HCT116 (cell line): ENCODE data around the gene COPE.

Source experiments
- ATF3 ChIP-seq: IDR thresholded peaks from 2 replicates; pipeline ENCODE4 v1.6.1; 2012
- EGR1 ChIP-seq: IDR thresholded peaks from 2 replicates; pipeline ENCODE4 v1.6.1; 2012; ENCODE audit warnings: low read depth
- EZH2 ChIP-seq: fragments of 200-600 bp; sonication (generic); IDR thresholded peaks from 2 replicates; pipeline ENCODE4 v1.6.1; 2017; ENCODE audit warnings: antibody characterized with exemption, mixed run types
- EZH2phosphoT487 ChIP-seq: fragments of 200-600 bp; IDR thresholded peaks from 2 replicates; pipeline ENCODE4 v1.6.1; 2018; ENCODE audit warnings: antibody characterized with exemption, borderline replicate concordance
- FOSL1 ChIP-seq: IDR thresholded peaks from 2 replicates; pipeline ENCODE4 v1.6.1; 2012; ENCODE audit warnings: low read depth
- POLR2AphosphoS5 ChIP-seq: IDR thresholded peaks from 2 replicates; pipeline ENCODE4 v1.6.1; 2011; ENCODE audit warnings: mild to moderate bottlenecking, low read depth, low read length, moderate library complexity
- REST ChIP-seq: IDR thresholded peaks from 2 replicates; pipeline ENCODE4 v1.6.1; 2012; ENCODE audit warnings: low read depth
- SIN3A ChIP-seq: IDR thresholded peaks from 2 replicates; pipeline ENCODE4 v1.6.1; 2012; ENCODE audit warnings: low read depth
- SP1 ChIP-seq: IDR thresholded peaks from 2 replicates; pipeline ENCODE4 v1.6.1; 2012; ENCODE audit warnings: low read depth
- SRF ChIP-seq: IDR thresholded peaks from 2 replicates; pipeline ENCODE4 v1.6.1; 2012; ENCODE audit warnings: low read depth
- YY1 ChIP-seq: IDR thresholded peaks from 2 replicates; pipeline ENCODE4 v1.6.1; 2011; ENCODE audit warnings: low read length, low read depth, moderate library complexity, mild to moderate bottlenecking; ENCODE audit not compliant: insufficient replicate concordance; ENCODE audit errors: extremely low read depth
- ZNF274 ChIP-seq: fragments of 200-500 bp; sonication (Bioruptor generic); IDR thresholded peaks from 2 replicates; pipeline ENCODE4 v1.6.1; 2014; ENCODE audit warnings: mild to moderate bottlenecking, low read depth, low read length, inconsistent platforms
- TF ChIP-seq, protein P1 (sequence below), 3 experiments: fragments of 200-600 bp in 1 of 3; sonication (generic) in 1 of 3; IDR thresholded peaks in 2 of 3; conservative IDR thresholded peaks in 1 of 3; 2 replicates each; pipeline ENCODE4 v1.5.1; 2012 to 2017; ENCODE audit warnings: low read depth in 2 of 3, low read length in 2 of 3, antibody characterized with exemption in 1 of 3, borderline replicate concordance in 1 of 3, control low read depth in 1 of 3, mild to moderate bottlenecking in 1 of 3, mixed read lengths in 1 of 3, mixed run types in 1 of 3, moderate library complexity in 1 of 3; ENCODE audit not compliant: insufficient read depth in 1 of 3

- TF ChIP-seq EGR1 (no peak), YY1 (no peak), SP1 (peak; percentile 61), EZH2phosphoT487 (no peak), SRF (no peak), REST (no peak), SIN3A (no peak), ZNF274 (no peak), ATF3 (no peak), POLR2AphosphoS5 (peak; percentile 58), EZH2 (no peak), FOSL1 (peak; percentile 63)
- TF ChIP-seq, protein P1, sequence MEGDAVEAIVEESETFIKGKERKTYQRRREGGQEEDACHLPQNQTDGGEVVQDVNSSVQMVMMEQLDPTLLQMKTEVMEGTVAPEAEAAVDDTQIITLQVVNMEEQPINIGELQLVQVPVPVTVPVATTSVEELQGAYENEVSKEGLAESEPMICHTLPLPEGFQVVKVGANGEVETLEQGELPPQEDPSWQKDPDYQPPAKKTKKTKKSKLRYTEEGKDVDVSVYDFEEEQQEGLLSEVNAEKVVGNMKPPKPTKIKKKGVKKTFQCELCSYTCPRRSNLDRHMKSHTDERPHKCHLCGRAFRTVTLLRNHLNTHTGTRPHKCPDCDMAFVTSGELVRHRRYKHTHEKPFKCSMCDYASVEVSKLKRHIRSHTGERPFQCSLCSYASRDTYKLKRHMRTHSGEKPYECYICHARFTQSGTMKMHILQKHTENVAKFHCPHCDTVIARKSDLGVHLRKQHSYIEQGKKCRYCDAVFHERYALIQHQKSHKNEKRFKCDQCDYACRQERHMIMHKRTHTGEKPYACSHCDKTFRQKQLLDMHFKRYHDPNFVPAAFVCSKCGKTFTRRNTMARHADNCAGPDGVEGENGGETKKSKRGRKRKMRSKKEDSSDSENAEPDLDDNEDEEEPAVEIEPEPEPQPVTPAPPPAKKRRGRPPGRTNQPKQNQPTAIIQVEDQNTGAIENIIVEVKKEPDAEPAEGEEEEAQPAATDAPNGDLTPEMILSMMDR (IDR thresholded peaks at IDR 0.05 in 2 of 3, conservative IDR thresholded peaks at IDR 0.05 in 1 of 3; ENCODE audit: borderline replicate concordance in 1 of 3, insufficient read depth in 1 of 3, low read depth in 2 of 3, low read length in 2 of 3), result no peak
These were observed 21.0 kb upstream of the COPE start for GRCh38 chr19:18939922-18940768.
